Kidney (tissue), 14 donors: ENCODE data around the gene NLGN1. TPM values are rescaled to one million over a fixed set of nuclear protein-coding genes. Genes with fewer than 3 reads are reported as not detected.

Experiments
- DNase-seq, 5 donors: peaks; one replicate each; pipeline ENCODE4 v3.0.0-alpha.2; 2013 to 2020
- FAIRE-seq: peaks from 2 replicates; lab custom pipeline; 2012; peaks lifted over from hg19 to GRCh38; lab: Jason Lieb, UNC
- H3K27ac ChIP-seq, 2 donors: one replicate each; pipeline ENCODE4 v1.7.0; 2013; ENCODE audit warnings: low read depth in 2 of 2, low read length in 2 of 2, inconsistent platforms in 1 of 2
- H3K27me3 ChIP-seq: one replicate; pipeline ENCODE4 v1.7.1; 2013; ENCODE audit warnings: low read length, inconsistent platforms; ENCODE audit not compliant: control insufficient read depth, insufficient read depth
- H3K36me3 ChIP-seq, 3 donors: one replicate each; pipeline versions ENCODE4 v1.7.0 to v1.7.1; 2013; ENCODE audit warnings: low read length in 3 of 3, control low read depth in 1 of 3, inconsistent platforms in 1 of 3; ENCODE audit not compliant: insufficient read depth in 3 of 3, control insufficient read depth in 2 of 3
- H3K4me1 ChIP-seq, 3 donors: one replicate each; pipeline versions ENCODE4 v1.7.0 to v1.7.1; 2013; ENCODE audit warnings: low read length in 3 of 3, inconsistent platforms in 1 of 3, low read depth in 1 of 3; ENCODE audit not compliant: control insufficient read depth in 2 of 3, insufficient read depth in 2 of 3
- H3K4me3 ChIP-seq, 3 donors: one replicate each; pipeline versions ENCODE4 v1.7.0 to v1.8.1; 2013; ENCODE audit warnings: low read length in 3 of 3, control low read depth in 1 of 3, inconsistent platforms in 1 of 3
- H3K9ac ChIP-seq, 3 donors: one replicate each; pipeline versions ENCODE4 v1.7.0 to v1.7.1; 2013; ENCODE audit warnings: low read length in 3 of 3, control low read depth in 1 of 3, inconsistent platforms in 1 of 3
- H3K9me3 ChIP-seq, 3 donors: one replicate each; pipeline versions ENCODE4 v1.7.0 to v1.7.1; 2013; ENCODE audit warnings: low read length in 3 of 3, control low read depth in 1 of 3, inconsistent platforms in 1 of 3; ENCODE audit not compliant: control insufficient read depth in 2 of 3, insufficient read depth in 1 of 3
- intact Hi-C: fragments of 100-400 bp; cut with DNase I; formaldehyde crosslinking; loops from one replicate; pipeline ENCODE4 v1.11.1; 2022
- polyA plus RNA-seq: library from polyadenylated mRNA; stranded (reverse); fragments of 350-450 nt; fragmentation: Illumina TruSeq; extraction: RNeasy Lipid Tissue Mini Kit (QIAGEN cat#74804); gene quantifications from one replicate; pipeline ENCODE4 v1.2.3, GENCODE V29; 2014; ENCODE audit warnings: low read depth, low replicate concordance; ENCODE audit not compliant: insufficient read depth
- total RNA-seq: library from RNA; stranded (reverse); fragmentation: NEBNext Ultra II Directional; extraction: Animal tissue kit (Norgen Biotek cat#: 25700); gene quantifications from one replicate; pipeline ENCODE4 v1.2.1, GENCODE V29; 2021
- TF ChIP-seq, protein P1 (sequence below): IDR thresholded peaks from 3 replicates; pipeline ENCODE4 v1.5.1; 2012; ENCODE audit warnings: mild to moderate bottlenecking, moderate library complexity, borderline replicate concordance; ENCODE audit not compliant: insufficient read depth; ENCODE audit errors: extremely low read depth
- donor health status: control.
- donor health status: control.
- donor health status: control.
- donor health status: control.
- donor health status: control.
- donor health status: DM: yes; HTN: yes; CAD: no.
- donor health status: Normal renal cell carcinoma (clear cell type).

Gene NLGN1
- total and polyA plus RNA-seq, 2 donors from 2014 or later, result 0.49 to 19.4 TPM

DNA sequence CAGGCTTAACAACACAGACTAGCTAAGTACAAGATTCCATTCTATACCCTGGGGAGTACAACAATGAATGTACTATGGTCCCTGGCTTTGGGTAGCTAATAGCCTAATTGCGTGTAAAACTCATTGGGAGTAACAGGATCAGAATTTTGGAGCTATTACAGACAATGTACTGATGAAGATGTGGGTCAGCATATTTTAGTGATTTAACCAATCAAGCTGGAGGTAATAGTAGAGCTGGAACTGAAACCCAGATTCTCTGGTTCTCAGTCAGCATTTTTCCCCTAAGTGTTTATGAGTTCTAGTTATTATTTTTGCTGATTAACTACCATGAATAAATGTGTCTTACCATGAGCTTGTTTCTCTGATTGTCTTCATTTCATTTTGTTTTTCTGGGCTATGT is 578.7 kb downstream of the NLGN1 start:
- no peak for FAIRE-seq
- Histone ChIP-seq H3K27ac (no peak overlapping the region), H3K9me3 (no peaks in the 10 kb centered on the region), H3K27me3 (no peaks in the 10 kb centered on the region), H3K4me1 (no peaks in the 10 kb centered on the region), H3K36me3 (no peaks in the 10 kb centered on the region), H3K9ac (no peak overlapping the region), H3K4me3 (no peak overlapping the region)
- intact Hi-C loops, result no loop called here
- TF ChIP-seq, protein P1, sequence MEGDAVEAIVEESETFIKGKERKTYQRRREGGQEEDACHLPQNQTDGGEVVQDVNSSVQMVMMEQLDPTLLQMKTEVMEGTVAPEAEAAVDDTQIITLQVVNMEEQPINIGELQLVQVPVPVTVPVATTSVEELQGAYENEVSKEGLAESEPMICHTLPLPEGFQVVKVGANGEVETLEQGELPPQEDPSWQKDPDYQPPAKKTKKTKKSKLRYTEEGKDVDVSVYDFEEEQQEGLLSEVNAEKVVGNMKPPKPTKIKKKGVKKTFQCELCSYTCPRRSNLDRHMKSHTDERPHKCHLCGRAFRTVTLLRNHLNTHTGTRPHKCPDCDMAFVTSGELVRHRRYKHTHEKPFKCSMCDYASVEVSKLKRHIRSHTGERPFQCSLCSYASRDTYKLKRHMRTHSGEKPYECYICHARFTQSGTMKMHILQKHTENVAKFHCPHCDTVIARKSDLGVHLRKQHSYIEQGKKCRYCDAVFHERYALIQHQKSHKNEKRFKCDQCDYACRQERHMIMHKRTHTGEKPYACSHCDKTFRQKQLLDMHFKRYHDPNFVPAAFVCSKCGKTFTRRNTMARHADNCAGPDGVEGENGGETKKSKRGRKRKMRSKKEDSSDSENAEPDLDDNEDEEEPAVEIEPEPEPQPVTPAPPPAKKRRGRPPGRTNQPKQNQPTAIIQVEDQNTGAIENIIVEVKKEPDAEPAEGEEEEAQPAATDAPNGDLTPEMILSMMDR, result no peak
- no peak for DNase-seq

DNA sequence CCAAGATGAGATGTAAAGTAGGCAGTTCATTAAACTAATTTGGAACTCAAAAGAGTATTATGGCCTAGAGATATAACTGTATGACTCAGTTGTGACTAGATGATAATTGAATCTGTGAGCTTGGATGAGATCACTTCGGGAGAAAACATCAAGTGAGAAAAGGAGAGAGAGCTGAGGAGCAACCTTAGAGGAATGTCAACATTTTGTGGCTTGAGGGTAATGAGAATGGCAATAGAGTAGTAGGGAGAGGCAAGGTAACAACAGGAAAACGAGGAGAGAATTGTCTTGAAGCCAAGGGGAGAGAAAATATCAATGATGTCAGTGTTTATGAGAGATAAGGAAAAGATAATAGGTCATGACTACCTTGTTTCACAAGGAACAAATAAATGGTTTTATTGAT is 580.2 kb downstream of the NLGN1 start:
- no peak for FAIRE-seq
- intact Hi-C loops, result no loop called here

DNA sequence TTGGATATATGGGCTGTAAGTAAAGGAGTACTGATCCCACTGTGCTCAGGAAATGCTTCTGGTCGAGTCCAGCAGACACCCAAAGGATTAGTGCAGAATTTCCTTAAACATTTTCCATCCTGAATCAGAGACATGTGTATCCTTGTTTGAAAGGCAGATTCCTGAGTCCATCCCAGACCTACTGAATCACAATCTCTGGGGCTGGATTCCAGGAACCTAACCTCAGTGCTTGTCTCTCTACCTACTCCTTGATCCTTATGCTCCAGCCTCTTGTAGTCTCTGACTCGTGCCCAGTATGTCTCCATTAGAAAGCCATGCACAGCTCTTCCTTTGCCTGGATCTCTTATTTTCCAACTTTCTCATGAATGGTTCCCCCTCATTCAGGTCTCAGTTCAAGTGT is 585.8 kb downstream of the NLGN1 start:
- Histone ChIP-seq H3K4me3 (no peak overlapping the region), H3K4me1 (no peaks in the 10 kb centered on the region), H3K27me3 (no peaks in the 10 kb centered on the region), H3K9me3 (no peaks in the 10 kb centered on the region), H3K36me3 (no peaks in the 10 kb centered on the region), H3K9ac (no peak overlapping the region), H3K27ac (no peak overlapping the region)
- FAIRE-seq (no peak), DNase-seq (no peak)
- intact Hi-C loops, result no loop called here
- TF ChIP-seq, protein P1, result no peak

More for the DNA sequence above, 580.2 kb downstream of the NLGN1 start:
- TF ChIP-seq, protein P1, result no peak
- Histone ChIP-seq H3K27me3 (no peaks in the 10 kb centered on the region), H3K9me3 (no peaks in the 10 kb centered on the region), H3K4me1 (no peaks in the 10 kb centered on the region), H3K36me3 (no peaks in the 10 kb centered on the region), H3K4me3 (no peak overlapping the region), H3K27ac (no peak overlapping the region), H3K9ac (no peak overlapping the region)
- DNase-seq, result no peak

DNA sequence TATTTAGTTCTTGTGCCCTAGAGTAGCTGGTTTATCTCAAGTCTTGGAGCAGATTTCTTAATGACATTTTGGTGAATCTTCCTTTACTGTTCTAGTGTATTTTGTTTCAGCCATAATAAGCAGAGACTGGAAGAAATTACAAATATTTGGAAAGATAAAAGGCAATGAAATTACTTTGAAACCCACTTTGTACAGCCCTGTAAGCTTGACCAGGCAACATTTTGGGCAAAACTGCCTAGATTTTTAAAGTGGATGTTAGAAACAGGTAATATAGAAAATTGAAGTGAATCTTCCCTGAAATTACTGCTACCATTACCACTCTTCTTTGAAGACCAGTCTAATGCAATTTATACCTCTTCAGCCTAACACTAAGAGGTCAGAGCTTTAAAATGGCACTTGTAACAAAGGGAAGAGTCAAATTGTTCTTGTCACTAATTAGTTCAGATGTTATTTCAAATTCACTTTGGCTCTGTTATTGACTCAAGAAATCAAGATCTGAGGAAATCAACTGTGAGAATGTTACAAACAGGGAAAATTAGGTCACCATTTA is 589.4 kb downstream of the NLGN1 start:
- no peaks in the 10 kb centered on the region for H3K27me3 ChIP-seq

More for the DNA sequence above, 589.4 kb downstream of the NLGN1 start:
- no peak for DNase-seq
- intact Hi-C loops, result no loop called here
- Histone ChIP-seq H3K4me3 (no peak overlapping the region), H3K4me1 (no peaks in the 10 kb centered on the region), H3K36me3 (no peaks in the 10 kb centered on the region), H3K9ac (no peak overlapping the region), H3K27ac (no peak overlapping the region), H3K9me3 (no peaks in the 10 kb centered on the region)
- TF ChIP-seq, protein P1, result no peak
- FAIRE-seq, result no peak
